Measurements from ENCODE around the gene OBSCN. TPM values are rescaled to one million over a fixed set of nuclear protein-coding genes. Genes with fewer than 3 reads are reported as not detected.

Gene OBSCN
- total and polyA plus RNA-seq, 4 donors, result 0.54 to 5.6 (median 2.7) TPM

GRCh38 chr1:228169345-228169744 is 38.5 kb upstream of the OBSCN start:
- H3K36me3 ChIP-seq (ENCODE audit: control insufficient read depth in 4 of 4, insufficient read depth in 3 of 4, low read depth in 1 of 4, low read length in 3 of 4), result no peaks in the 10 kb centered on the region
- no peak overlapping the region for H3K9ac ChIP-seq (ENCODE audit: low read depth in 1 of 2, low read length in 2 of 2)
- no peak overlapping the region for H3K4me3 ChIP-seq (ENCODE audit: low read depth in 1 of 3, low read length in 3 of 3)
- no peak for DNase-seq (ENCODE audit: low spot score)
- no peaks in the 10 kb centered on the region for H3K27me3 ChIP-seq (ENCODE audit: control insufficient read depth in 4 of 4, insufficient read depth in 4 of 4, low read length in 3 of 4)
- H3K27ac ChIP-seq (ENCODE audit: low read depth in 1 of 2, low read length in 2 of 2), result no peak overlapping the region
- peaks cover 0 to 12% (median 4%) of the 10 kb centered on the region in 4 donors for H3K4me1 ChIP-seq (ENCODE audit: control insufficient read depth in 4 of 4, insufficient read depth in 4 of 4, low read length in 3 of 4)
- WGBS, result 88% methylated on average over 2 of the region's 2 CpGs
- H3K9me3 ChIP-seq (ENCODE audit: control insufficient read depth in 4 of 4, low read length in 3 of 4), result no peaks in the 10 kb centered on the region
- TF ChIP-seq SP1 (IDR thresholded peaks at IDR 0.05) (no peak), FOXA1 (IDR thresholded peaks at IDR 0.05) (no peak), ATF3 (IDR thresholded peaks at IDR 0.05) (no peak), TAF1 (conservative IDR thresholded peaks at IDR 0.05) (no peak), HNF4G (IDR thresholded peaks at IDR 0.05) (no peak), REST (IDR thresholded peaks at IDR 0.05) (no peak), MAX (IDR thresholded peaks at IDR 0.05) (no peak), RXRA (IDR thresholded peaks at IDR 0.05) (no peak), FOXA2 (IDR thresholded peaks at IDR 0.05) (no peak), EGR1 (IDR thresholded peaks at IDR 0.05; ENCODE audit: low read depth in 2 of 2) (no peak), YY1 (IDR thresholded peaks at IDR 0.05) (no peak), NR2F2 (IDR thresholded peaks at IDR 0.05) (no peak), CTCF (IDR thresholded peaks at IDR 0.05; ENCODE audit: low read depth, low read length, missing input control) (no peak), ZBTB33 (IDR thresholded peaks at IDR 0.05) (no peak), RAD21 (IDR thresholded peaks at IDR 0.05) (no peak), HNF4A (conservative IDR thresholded peaks at IDR 0.05) (no peak)

GRCh38 chr1:228170666-228171065 is 37.2 kb upstream of the OBSCN start:
- Histone ChIP-seq H3K27me3 (ENCODE audit: control insufficient read depth in 4 of 4, insufficient read depth in 4 of 4, low read length in 3 of 4) (no peaks in the 10 kb centered on the region), H3K27ac (ENCODE audit: low read depth in 1 of 2, low read length in 2 of 2) (no peak overlapping the region), H3K9ac (ENCODE audit: low read depth in 1 of 2, low read length in 2 of 2) (no peak overlapping the region), H3K4me1 (ENCODE audit: control insufficient read depth in 4 of 4, insufficient read depth in 4 of 4, low read length in 3 of 4) (peaks cover 0 to 9% (median 3%) of the 10 kb centered on the region in 4 donors), H3K4me3 (ENCODE audit: low read depth in 1 of 3, low read length in 3 of 3) (no peak overlapping the region), H3K36me3 (ENCODE audit: control insufficient read depth in 4 of 4, insufficient read depth in 3 of 4, low read depth in 1 of 4, low read length in 3 of 4) (peaks cover 0 to 5% (median 1%) of the 10 kb centered on the region in 4 donors), H3K9me3 (ENCODE audit: control insufficient read depth in 4 of 4, low read length in 3 of 4) (no peaks in the 10 kb centered on the region)
- no peak for DNase-seq (ENCODE audit: low spot score)
- WGBS, result 93% methylated on average over 7 of the region's 7 CpGs
- TF ChIP-seq ATF3 (IDR thresholded peaks at IDR 0.05) (no peak), CTCF (IDR thresholded peaks at IDR 0.05; ENCODE audit: low read depth, low read length, missing input control) (no peak), HNF4A (conservative IDR thresholded peaks at IDR 0.05) (no peak), MAX (IDR thresholded peaks at IDR 0.05) (no peak), RAD21 (IDR thresholded peaks at IDR 0.05) (no peak), NR2F2 (IDR thresholded peaks at IDR 0.05) (no peak), EGR1 (IDR thresholded peaks at IDR 0.05; ENCODE audit: low read depth in 2 of 2) (no peak), ZBTB33 (IDR thresholded peaks at IDR 0.05) (no peak), FOXA2 (IDR thresholded peaks at IDR 0.05) (no peak)
